Measurements from ENCODE around the gene NUP88. TPM values are rescaled to one million over a fixed set of nuclear protein-coding genes. Genes with fewer than 3 reads are reported as not detected.

The NUP88 gene
- total and polyA plus RNA-seq, 10 of the 15 experiments (the other 5 are each of a cell fraction or from before 2014, with no cell fraction given): 110 to 244 (median 188) TPM

DNA sequence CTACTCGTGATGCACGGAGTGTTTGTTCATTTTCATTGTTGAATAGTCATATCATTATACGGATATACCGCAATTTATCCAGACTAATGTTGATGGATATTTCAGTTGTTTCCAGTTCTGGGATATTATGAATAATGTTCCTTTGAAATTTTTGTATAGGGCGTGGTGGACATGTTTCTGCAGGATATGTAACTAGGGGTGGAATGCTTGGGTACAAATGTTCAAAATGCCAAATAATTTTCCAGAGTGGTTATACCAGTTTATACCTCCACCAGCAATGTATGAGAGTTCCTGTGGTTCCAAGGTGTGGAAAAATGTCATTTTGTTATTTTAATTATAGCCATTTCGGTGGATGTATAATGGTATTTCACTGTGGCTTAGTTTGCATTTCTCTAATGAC, 53.6 kb downstream of the NUP88 start (continued):
- TF ChIP-seq, protein P1, sequence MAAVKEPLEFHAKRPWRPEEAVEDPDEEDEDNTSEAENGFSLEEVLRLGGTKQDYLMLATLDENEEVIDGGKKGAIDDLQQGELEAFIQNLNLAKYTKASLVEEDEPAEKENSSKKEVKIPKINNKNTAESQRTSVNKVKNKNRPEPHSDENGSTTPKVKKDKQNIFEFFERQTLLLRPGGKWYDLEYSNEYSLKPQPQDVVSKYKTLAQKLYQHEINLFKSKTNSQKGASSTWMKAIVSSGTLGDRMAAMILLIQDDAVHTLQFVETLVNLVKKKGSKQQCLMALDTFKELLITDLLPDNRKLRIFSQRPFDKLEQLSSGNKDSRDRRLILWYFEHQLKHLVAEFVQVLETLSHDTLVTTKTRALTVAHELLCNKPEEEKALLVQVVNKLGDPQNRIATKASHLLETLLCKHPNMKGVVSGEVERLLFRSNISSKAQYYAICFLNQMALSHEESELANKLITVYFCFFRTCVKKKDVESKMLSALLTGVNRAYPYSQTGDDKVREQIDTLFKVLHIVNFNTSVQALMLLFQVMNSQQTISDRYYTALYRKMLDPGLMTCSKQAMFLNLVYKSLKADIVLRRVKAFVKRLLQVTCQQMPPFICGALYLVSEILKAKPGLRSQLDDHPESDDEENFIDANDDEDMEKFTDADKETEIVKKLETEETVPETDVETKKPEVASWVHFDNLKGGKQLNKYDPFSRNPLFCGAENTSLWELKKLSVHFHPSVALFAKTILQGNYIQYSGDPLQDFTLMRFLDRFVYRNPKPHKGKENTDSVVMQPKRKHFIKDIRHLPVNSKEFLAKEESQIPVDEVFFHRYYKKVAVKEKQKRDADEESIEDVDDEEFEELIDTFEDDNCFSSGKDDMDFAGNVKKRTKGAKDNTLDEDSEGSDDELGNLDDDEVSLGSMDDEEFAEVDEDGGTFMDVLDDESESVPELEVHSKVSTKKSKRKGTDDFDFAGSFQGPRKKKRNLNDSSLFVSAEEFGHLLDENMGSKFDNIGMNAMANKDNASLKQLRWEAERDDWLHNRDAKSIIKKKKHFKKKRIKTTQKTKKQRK (IDR thresholded peaks at IDR 0.05; ENCODE audit: low read depth, low read length): no peak
- no peak for TF ChIP-seq EGR1 (IDR thresholded peaks at IDR 0.05; ENCODE audit: borderline replicate concordance in 1 of 2, low read depth in 2 of 2, low read length in 2 of 2)
- TF ChIP-seq TAF1 (IDR thresholded peaks at IDR 0.05; ENCODE audit: borderline replicate concordance, low read depth, low read length): no peak
- TF ChIP-seq, protein P2, sequence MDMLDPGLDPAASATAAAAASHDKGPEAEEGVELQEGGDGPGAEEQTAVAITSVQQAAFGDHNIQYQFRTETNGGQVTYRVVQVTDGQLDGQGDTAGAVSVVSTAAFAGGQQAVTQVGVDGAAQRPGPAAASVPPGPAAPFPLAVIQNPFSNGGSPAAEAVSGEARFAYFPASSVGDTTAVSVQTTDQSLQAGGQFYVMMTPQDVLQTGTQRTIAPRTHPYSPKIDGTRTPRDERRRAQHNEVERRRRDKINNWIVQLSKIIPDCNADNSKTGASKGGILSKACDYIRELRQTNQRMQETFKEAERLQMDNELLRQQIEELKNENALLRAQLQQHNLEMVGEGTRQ (IDR thresholded peaks at IDR 0.05; ENCODE audit: borderline replicate concordance, low read depth, low read length): no peak
- no peak for TF ChIP-seq MLLT1 (IDR thresholded peaks at IDR 0.05)

GRCh38 chr17:5364696-5365095, 54.8 kb downstream of the NUP88 start:
- SMC1A ChIA-PET (ENCODE audit: uncharacterized antibody, unreplicated experiment): no interaction called here
- Histone ChIP-seq H3K9ac (ENCODE audit: control insufficient read depth, insufficient read depth, low read length) (no peak overlapping the region), H3K27me3 (replicated peaks in 1 of 2; ENCODE audit: control insufficient read depth in 2 of 2, insufficient read depth in 2 of 2, low read length in 1 of 2) (no peaks in the 10 kb centered on the region), H3K4me2 (ENCODE audit: control insufficient read depth, insufficient read depth) (no peak overlapping the region), H3K36me3 (ENCODE audit: control insufficient read depth in 2 of 2, insufficient read depth in 2 of 2, low read length in 1 of 2) (peaks cover 7 to 45% of the 10 kb centered on the region in 2 experiments), H3K4me1 (ENCODE audit: control insufficient read depth, insufficient read depth, low read length) (no peaks in the 10 kb centered on the region), H3K9me3 (replicated peaks; ENCODE audit: control insufficient read depth, insufficient read depth, low read length) (no peaks in the 10 kb centered on the region), H2AFZ (ENCODE audit: control insufficient read depth, low read depth, low read length) (no peak overlapping the region), H3K79me2 (ENCODE audit: control insufficient read depth, insufficient read depth, low read length) (no peaks in the 10 kb centered on the region), H3K27ac (ENCODE audit: control insufficient read depth, insufficient read depth) (no peak overlapping the region), H3K4me3 (no peak overlapping the region), H4K20me1 (ENCODE audit: control insufficient read depth, insufficient read depth) (no peaks in the 10 kb centered on the region)
- FAIRE-seq (no peak), DNase-seq (ENCODE audit: low read depth, low spot score) (no peak), ATAC-seq (no peak)
- CTCF ChIA-PET: interaction anchor here (0.6 kb wide), 1 partner anchor 222 kb away, joined by 3 read pairs; no protein-coding TSS in a partner anchor
- POLR2A ChIA-PET: interaction anchor here (0.6 kb wide), 1 partner anchor 8 kb away, joined by 4 read pairs; no protein-coding TSS in a partner anchor
- intact Hi-C loops (cut with micrococcal nuclease; ENCODE audit: unreplicated experiment): no loop called here
- RAD21 ChIA-PET (ENCODE audit: unreplicated experiment): no interaction called here
- BruUV-seq (replicated peaks): no TSS peak
- in situ Hi-C loops (cut with MboI): no loop called here
- TF ChIP-seq CHD2 (IDR thresholded peaks at IDR 0.05; ENCODE audit: borderline replicate concordance, low read depth, low read length): no peak
- TF ChIP-seq, protein P3, sequence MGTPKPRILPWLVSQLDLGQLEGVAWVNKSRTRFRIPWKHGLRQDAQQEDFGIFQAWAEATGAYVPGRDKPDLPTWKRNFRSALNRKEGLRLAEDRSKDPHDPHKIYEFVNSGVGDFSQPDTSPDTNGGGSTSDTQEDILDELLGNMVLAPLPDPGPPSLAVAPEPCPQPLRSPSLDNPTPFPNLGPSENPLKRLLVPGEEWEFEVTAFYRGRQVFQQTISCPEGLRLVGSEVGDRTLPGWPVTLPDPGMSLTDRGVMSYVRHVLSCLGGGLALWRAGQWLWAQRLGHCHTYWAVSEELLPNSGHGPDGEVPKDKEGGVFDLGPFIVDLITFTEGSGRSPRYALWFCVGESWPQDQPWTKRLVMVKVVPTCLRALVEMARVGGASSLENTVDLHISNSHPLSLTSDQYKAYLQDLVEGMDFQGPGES (IDR thresholded peaks at IDR 0.05): no peak
- TF ChIP-seq, protein P4, sequence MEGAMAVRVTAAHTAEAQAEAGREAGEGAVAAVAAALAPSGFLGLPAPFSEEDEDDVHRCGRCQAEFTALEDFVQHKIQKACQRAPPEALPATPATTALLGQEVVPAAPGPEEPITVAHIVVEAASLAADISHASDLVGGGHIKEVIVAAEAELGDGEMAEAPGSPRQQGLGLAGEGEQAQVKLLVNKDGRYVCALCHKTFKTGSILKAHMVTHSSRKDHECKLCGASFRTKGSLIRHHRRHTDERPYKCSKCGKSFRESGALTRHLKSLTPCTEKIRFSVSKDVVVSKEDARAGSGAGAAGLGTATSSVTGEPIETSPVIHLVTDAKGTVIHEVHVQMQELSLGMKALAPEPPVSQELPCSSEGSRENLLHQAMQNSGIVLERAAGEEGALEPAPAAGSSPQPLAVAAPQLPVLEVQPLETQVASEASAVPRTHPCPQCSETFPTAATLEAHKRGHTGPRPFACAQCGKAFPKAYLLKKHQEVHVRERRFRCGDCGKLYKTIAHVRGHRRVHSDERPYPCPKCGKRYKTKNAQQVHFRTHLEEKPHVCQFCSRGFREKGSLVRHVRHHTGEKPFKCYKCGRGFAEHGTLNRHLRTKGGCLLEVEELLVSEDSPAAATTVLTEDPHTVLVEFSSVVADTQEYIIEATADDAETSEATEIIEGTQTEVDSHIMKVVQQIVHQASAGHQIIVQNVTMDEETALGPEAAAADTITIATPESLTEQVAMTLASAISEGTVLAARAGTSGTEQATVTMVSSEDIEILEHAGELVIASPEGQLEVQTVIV (IDR thresholded peaks at IDR 0.05; ENCODE audit: borderline replicate concordance, partially characterized antibody): no peak
- TF ChIP-seq, protein P1 (IDR thresholded peaks at IDR 0.05; ENCODE audit: low read depth, low read length): no peak

Measured in GM12878 (cell line).